Fibroblast of lung (primary cell): ENCODE data around the gene ZBTB32.

ENCODE experiments used
- EZH2 ChIP-seq: IDR thresholded peaks from 2 replicates; pipeline ENCODE4 v1.5.1; 2012; ENCODE audit warnings: low read length, control low read depth, mild to moderate bottlenecking; ENCODE audit errors: missing control alignments
- TF ChIP-seq, protein P1 (sequence below), 2 donors: IDR thresholded peaks in 1 of 2; conservative IDR thresholded peaks in 1 of 2; 1 replicate in 1 of 2; 2 replicates in 1 of 2; pipeline ENCODE4 v1.5.1; 2011 to 2012; ENCODE audit warnings: low read length in 2 of 2, control low read depth in 1 of 2, inconsistent platforms in 1 of 2, low read depth in 1 of 2, mild to moderate bottlenecking in 1 of 2

GRCh38 chr19:35748106-35749020, 44.0 kb downstream of the ZBTB32 start, which contains the start of gene LIN37:
- TF ChIP-seq, protein P1, sequence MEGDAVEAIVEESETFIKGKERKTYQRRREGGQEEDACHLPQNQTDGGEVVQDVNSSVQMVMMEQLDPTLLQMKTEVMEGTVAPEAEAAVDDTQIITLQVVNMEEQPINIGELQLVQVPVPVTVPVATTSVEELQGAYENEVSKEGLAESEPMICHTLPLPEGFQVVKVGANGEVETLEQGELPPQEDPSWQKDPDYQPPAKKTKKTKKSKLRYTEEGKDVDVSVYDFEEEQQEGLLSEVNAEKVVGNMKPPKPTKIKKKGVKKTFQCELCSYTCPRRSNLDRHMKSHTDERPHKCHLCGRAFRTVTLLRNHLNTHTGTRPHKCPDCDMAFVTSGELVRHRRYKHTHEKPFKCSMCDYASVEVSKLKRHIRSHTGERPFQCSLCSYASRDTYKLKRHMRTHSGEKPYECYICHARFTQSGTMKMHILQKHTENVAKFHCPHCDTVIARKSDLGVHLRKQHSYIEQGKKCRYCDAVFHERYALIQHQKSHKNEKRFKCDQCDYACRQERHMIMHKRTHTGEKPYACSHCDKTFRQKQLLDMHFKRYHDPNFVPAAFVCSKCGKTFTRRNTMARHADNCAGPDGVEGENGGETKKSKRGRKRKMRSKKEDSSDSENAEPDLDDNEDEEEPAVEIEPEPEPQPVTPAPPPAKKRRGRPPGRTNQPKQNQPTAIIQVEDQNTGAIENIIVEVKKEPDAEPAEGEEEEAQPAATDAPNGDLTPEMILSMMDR (conservative IDR thresholded peaks at IDR 0.05 in 1 of 2, IDR thresholded peaks at IDR 0.05 in 1 of 2; ENCODE audit: low read depth in 1 of 2, low read length in 2 of 2): no peak
- no peak for TF ChIP-seq EZH2
